Skeletal muscle cell (primary cell): ENCODE measurements around the gene TMEM132D.

Experiments
- DNase-seq: peaks from one replicate; pipeline ENCODE4 v3.0.0-alpha.2; 2010; ENCODE audit warnings: low read depth
- H3K4me3 ChIP-seq: 2 replicates; pipeline ENCODE4 v1.5.1; 2011; ENCODE audit warnings: low read depth, mild to moderate bottlenecking, control low read depth, low read length, moderate library complexity

Gene TMEM132D

GRCh38 chr12:129830796-129831195 lies 73.0 kb downstream of the TMEM132D start:
- no peak for DNase-seq
- H3K4me3 ChIP-seq, result no peak overlapping the region

GRCh38 chr12:129827866-129828384 lies 75.9 kb downstream of the TMEM132D start:
- no peak for DNase-seq
- no peak overlapping the region for H3K4me3 ChIP-seq

GRCh38 chr12:129827102-129827865 lies 76.5 kb downstream of the TMEM132D start:
- DNase-seq, result no peak
- no peak overlapping the region for H3K4me3 ChIP-seq

- no peak for DNase-seq
- no peak overlapping the region for H3K4me3 ChIP-seq
Observed at GRCh38 chr12:129826273-129826672, 77.6 kb downstream of the TMEM132D start.

GRCh38 chr12:129825316-129825715 lies 78.5 kb downstream of the TMEM132D start:
- no peak for DNase-seq

GRCh38 chr12:129821964-129822363 lies 81.9 kb downstream of the TMEM132D start:
- no peak overlapping the region for H3K4me3 ChIP-seq
- no peak for DNase-seq

More at GRCh38 chr12:129825316-129825715, 78.5 kb downstream of the TMEM132D start:
- H3K4me3 ChIP-seq, result no peak overlapping the region

- DNase-seq, result no peak
- H3K4me3 ChIP-seq, result no peak overlapping the region
Observed at GRCh38 chr12:129819391-129819790, 84.4 kb downstream of the TMEM132D start.

- H3K4me3 ChIP-seq, result no peak overlapping the region
- DNase-seq, result no peak
Observed at GRCh38 chr12:129815846-129816245, 88.0 kb downstream of the TMEM132D start.

- no peak for DNase-seq
- H3K4me3 ChIP-seq, result no peak overlapping the region
Observed at GRCh38 chr12:129811963-129812362, 91.9 kb downstream of the TMEM132D start.

- no peak for DNase-seq
- no peak overlapping the region for H3K4me3 ChIP-seq
Observed at GRCh38 chr12:129807136-129807535, 96.7 kb downstream of the TMEM132D start.

GRCh38 chr12:129791396-129791795 lies 112.4 kb downstream of the TMEM132D start:
- H3K4me3 ChIP-seq, result no peak overlapping the region
- DNase-seq, result no peak

GRCh38 chr12:129790930-129791329 lies 112.9 kb downstream of the TMEM132D start:
- no peak for DNase-seq
- H3K4me3 ChIP-seq, result no peak overlapping the region

GRCh38 chr12:129790331-129790730 lies 113.5 kb downstream of the TMEM132D start:
- DNase-seq, result no peak
- no peak overlapping the region for H3K4me3 ChIP-seq

- no peak overlapping the region for H3K4me3 ChIP-seq
- no peak for DNase-seq
Observed at GRCh38 chr12:129789921-129790320, 113.9 kb downstream of the TMEM132D start.

GRCh38 chr12:129788506-129789084 lies 115.2 kb downstream of the TMEM132D start:
- DNase-seq, result peak; percentile 26
- no peak overlapping the region for H3K4me3 ChIP-seq

- DNase-seq, result no peak
- no peak overlapping the region for H3K4me3 ChIP-seq
Observed at GRCh38 chr12:129779989-129780388, 123.8 kb downstream of the TMEM132D start.

GRCh38 chr12:129779033-129779432 lies 124.8 kb downstream of the TMEM132D start:
- H3K4me3 ChIP-seq, result no peak overlapping the region
- no peak for DNase-seq

- no peak for DNase-seq
Observed at GRCh38 chr12:129776977-129777667, 126.7 kb downstream of the TMEM132D start.

GRCh38 chr12:129772501-129773493 lies 131.0 kb downstream of the TMEM132D start:
- no peak overlapping the region for H3K4me3 ChIP-seq
- DNase-seq, result no peak

More at GRCh38 chr12:129776977-129777667, 126.7 kb downstream of the TMEM132D start:
- no peak overlapping the region for H3K4me3 ChIP-seq
